Iris pigment epithelial cell (primary cell): Measurements from ENCODE around the gene RALGDS.
A peak's percentile ranks its signal among the peaks of the same experiment; 100 is the strongest.

Source experiments
- DNase-seq: peaks from one replicate; pipeline ENCODE4 v3.0.0-alpha.2; 2011; ENCODE audit warnings: low read depth

Gene RALGDS

DNA sequence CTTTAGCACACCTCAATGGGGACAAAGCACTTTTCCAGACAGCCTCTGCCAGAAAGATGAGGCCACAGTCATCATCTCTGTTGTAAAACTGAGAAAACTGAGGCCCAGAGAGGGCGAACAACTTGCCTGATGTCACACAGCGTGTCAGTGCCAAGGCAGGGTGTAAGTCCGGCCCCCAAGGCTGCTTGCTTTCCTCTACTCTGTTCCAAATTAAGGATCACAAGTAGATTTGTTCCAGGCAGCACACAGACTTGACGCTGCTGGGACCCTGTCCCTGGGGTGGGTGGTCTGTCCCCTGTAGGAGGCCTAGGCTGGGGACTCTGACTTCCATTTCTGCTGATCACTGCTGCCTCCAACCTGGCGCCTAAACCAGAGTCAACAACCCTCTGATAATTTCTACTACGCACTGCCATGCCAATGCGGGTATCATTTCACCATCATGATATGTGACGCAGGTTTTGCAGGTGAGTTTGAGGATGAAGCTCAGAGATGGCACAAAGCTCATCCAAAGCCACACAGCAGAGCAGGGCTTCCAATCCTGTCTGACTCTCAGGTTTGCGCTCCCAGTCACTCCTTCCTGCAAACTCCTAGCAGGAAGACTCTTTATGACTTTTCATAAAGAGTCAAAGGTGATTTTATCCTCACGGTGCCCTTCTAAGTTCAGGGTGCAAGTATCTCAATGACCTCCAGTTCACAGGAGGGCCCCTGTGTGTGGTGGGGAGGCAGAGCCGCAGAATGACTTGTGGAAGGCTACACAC lies 13.5 kb upstream of the RALGDS start:
- DNase-seq, result no peak

DNA sequence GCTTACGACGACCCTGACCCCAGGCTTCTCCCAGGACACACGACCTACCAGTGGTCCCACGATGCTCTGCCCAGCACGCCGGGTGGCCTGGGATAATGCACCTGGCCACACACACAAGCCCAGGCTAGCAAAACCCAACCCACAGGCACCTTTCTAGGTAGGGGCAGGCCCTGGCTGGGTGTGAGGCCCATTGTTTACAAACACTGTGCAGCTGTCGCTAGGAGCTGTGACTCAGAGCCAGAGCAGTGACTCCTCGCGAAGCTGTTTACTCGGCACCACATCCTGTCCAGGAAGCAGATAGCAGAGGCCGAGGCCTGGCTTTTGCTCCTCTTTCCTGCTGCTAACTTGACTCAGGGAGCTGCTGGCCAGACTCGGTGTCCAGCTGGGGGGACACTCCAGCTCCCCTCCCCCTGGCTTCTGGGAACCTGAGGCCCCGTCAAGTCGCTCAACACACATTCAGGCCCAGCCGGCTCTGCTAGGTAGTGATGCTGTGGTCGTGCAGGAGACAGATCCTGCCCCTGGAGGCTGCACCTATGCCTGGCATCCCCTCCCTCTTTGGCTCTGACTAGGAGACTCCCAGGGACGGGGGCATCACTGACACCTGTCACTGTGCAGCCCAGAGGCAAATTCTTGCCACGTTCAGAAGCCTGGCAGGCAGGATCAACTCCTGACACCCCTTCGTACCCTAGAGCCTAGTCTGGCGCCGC lies 12.8 kb upstream of the RALGDS start:
- peak; percentile 96 for DNase-seq

DNA sequence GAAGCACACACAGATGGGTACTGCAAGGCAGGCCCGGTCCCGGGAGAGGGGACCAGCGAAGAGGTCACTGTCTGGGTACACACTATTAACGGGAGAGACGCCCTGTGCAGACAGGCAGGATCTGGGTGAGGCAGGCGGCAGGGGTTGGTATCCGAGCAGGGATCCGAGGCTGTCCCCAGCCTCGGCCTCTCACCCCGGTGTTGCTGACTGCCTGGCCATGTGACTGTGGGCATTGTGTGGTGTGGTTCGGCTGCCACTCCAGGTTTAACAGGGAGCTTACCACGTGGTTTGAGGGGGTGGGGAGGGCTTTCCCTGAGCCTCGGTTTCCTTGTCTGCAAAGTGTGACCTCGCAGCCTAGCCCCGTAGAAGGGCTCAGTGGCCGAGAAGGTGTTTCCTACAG lies 11.1 kb upstream of the RALGDS start:
- DNase-seq, result no peak

DNA sequence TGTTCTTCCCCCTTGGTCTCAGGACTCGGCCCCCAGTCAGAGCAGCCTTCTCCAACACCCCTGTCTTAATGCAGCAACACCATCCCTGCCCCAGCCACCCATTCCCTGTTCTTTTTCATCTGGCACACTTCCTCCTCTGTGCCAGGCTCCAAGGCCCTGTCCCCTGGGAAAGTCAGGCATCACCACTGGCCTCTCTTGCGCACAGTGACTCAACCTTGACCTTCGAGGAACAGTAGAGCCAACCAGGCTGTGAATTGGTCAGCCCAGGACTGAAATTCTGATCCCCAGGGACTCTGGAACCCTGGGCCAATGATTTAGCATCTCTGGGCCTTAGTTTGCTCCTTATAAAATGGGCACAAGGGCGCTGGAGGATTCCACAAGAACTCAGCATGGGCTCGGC lies 10.5 kb upstream of the RALGDS start:
- DNase-seq, result no peak

DNA sequence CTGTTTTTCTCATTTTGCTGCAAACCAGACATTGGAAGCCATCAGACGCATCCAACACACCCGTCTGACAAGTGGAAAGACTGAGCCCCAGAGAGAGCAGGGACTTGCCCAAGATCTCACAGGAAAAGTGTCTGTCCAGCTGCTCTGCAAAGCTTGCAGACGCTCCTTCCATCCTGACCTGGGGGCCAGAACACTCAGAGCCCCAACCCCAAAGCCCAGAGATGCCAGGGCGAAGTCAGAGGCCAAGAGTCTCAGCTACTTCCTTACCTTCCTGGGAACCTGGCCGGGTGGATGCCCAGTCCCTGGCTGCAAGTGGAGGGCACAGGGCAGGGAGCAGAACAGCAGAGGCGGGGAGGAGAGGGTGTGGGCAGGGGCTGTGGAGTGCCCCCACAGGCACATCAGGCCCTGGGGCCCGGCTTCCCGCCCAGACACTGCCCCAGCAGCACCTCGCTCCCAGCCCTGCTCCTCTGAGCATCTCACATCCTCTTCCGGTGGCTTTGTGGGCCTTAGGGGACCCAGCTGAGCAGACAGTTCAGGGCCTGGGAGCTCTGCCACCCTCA lies 9.7 kb upstream of the RALGDS start:
- no peak for DNase-seq

DNA sequence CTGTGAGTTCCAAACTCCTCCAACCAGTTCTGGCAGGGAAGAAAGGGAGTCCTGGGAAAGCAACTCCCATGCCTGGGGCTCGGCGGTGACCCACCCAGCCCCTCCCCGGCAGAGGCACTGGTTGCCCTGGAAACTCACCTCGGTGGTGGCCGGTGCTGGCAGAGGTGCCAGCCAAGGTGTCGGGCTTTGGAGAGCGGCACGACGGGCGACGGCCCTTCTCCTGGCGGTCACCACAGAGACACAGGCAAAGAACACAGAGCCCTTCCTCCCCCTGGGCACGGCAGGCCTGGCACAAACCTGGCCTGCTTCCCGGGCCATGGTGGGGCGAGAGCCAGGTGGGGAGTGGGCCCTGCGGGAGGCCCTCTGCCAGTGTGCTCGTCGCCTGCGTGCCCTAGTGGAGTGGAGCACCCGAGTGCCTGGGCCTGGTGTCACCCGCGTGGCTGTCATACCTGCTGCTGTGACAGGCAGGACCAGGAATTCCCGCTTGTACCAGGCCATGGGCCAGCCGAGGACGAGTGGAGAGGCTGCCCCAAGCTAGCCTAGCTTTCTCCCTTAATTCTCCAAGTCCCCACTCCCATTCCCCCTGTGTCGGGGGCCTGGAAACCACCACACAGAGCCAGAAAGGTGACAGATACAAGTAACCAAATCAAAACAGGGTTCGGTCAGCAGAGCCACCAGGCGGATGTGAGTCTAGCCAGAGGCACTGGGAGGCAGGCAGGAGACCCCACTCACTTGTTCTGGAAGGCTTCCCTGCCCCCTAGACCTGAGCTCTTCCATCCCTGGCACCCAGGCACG lies 8.2 kb upstream of the RALGDS start:
- no peak for DNase-seq

DNA sequence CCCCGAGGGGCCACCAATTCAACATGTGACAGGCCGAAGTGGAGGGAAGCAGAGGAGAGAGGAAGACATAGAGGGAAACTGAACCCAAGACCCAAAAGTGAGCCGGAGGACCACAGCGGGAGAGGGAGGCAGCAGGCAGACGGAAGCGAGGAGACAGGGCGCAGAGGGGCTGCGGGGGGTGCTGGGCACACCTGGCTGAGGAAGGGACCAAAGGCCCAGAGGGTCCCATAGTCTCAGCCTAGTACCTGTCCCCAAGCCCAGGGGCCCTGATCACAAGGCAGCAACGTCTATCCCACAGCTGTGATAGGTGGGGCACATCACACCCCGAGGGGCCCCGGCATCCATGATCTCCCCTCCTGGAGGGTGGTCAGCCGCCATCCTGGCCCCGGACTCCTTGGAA lies 7.1 kb upstream of the RALGDS start:
- DNase-seq, result no peak

DNA sequence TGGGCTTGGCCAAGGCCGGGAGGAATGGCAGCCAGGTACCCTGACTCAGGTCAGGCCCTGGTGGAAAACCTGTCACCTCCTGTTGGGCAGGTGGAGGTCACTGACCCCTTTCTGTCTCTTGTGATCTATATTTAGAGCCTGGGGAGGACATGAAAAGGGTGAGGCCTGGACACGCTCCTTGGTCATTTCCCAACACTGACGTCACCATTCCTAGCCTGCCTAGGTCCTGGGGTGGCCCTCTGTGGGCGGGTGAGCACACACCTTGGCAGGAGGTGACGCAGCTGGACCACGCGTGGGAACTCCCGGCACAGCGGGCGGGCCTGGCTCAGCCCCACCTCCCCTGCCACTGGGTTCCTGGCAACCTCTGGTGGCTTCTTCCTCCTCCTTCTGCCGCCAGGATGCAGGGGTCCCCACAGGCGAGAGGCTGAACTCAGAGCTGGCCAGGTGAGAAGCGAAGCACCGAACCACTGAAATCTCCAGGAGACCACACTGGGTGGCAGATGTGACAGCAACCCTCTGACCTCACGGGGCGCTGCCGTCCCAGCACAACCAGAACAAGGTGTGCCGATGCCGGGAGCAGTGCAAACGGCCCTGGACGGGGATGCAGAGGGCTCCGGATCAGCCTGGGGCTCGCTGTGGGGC lies 6.4 kb upstream of the RALGDS start:
- no peak for DNase-seq

DNA sequence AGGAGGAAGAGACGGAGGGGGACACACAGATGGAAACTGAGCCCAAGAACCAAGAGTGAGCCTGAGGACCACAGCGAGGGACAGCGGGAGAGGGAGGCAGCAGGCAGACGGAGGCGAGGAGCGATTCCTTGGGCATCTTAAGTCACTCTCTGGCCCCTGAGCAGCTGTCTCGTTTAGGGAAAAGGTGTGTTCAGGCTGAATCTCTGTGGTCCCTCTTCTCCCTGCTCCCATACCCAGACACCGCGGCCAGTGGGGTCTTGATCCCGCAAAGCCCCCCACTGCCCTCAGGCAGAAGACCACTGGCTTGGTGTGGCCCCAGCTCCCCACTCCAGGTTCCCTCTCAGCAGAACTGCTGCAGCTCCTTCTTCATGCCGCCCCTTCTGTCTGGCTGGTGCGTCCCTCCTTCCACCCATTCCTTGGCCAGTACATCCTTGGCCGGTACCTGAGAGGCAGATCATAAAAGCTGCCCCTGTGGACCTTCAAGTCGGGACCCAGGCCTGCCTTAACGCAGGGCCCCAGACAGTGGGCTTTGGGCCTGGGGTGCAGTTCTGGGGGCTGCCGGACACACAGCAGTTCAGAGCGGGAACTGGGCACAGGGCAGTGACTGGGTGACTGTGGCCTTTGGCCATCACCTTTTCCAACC lies 5.8 kb upstream of the RALGDS start:
- DNase-seq, result no peak

DNA sequence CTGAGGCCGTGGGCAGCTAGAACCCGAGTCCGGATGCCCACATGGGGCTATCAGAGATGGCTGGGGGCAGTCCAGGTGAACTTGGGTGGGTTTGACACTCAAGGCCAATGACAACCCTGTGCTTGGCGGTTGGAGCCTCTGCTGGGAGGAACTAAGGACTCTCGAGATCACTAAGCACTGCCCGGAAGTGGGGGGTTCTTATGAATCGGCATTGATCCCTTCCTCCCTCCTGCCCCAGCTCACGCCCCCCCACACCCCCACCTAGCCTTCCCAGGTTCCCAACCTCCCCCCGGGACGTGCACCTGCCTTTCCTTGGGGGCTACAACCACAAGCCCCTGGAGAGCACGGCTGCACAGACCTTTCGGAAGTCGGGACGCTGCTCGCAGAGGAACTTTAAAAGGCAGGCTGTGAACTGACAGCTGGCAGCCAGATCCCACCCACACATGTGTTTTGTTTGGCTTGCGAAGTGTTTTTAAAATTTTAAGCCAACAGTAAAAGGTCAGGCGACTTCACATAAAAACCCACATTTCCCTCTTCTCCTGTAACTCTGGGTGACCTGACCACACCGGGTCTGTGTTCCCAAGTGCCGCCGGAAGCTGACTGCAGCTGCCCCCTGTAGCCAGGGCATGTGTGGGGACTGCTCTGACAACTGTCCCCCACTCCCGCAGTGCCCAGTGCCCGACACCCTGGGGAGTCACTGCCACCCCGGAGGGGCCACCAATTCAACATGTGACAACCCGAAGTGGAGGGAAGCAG lies 5.1 kb upstream of the RALGDS start:
- DNase-seq, result peak; percentile 70

DNA sequence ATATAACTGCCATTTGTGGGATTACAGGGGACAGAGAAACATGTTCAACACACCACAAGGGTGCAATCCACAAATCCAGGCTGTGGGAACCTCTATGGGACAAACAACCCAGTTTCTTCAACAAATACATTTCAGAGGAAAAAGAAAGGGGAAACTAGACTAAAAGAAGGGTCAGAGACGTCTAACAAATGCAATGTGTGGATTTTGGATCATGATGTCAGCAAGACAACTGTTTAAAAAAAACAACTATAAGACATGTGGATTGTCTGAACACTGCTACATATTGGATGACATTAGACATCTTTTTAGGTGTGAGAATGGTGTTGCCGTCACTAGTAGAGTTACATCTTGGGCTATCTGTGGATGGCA lies 3.9 kb upstream of the RALGDS start:
- DNase-seq, result no peak

DNA sequence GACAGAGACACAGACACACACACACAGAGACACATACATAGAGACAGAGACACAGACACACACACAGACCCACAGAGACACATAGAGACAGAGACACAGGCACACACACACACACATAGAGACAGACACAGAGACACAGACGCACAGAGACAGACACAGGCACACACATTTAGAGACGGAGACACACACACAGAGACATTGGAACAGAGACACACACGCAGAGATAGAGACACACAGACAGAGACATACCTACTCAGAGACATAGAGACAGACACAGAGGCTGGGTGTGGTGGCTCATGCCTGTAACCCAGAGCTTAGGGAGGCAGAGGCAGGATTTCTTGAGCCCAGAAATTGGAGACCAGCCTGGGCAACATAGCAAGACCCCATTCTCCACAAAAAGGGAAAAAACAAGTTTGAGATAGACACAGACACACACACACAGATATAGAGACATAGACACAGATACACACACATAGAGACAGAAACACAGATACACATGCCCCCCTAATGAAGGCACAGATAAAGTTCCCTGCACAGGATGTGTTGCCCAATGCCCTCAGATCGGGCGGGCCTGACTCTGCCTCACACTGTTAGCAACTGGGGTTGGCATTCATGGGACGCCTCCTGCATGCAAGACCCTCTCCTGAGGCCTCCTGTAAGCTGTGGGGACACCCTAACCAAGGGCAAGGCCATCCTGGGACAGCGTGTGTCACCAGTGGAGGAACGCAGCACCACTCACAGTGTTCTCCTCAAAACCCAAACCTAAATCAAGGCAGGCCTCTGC lies 3.3 kb upstream of the RALGDS start:
- DNase-seq, result no peak

DNA sequence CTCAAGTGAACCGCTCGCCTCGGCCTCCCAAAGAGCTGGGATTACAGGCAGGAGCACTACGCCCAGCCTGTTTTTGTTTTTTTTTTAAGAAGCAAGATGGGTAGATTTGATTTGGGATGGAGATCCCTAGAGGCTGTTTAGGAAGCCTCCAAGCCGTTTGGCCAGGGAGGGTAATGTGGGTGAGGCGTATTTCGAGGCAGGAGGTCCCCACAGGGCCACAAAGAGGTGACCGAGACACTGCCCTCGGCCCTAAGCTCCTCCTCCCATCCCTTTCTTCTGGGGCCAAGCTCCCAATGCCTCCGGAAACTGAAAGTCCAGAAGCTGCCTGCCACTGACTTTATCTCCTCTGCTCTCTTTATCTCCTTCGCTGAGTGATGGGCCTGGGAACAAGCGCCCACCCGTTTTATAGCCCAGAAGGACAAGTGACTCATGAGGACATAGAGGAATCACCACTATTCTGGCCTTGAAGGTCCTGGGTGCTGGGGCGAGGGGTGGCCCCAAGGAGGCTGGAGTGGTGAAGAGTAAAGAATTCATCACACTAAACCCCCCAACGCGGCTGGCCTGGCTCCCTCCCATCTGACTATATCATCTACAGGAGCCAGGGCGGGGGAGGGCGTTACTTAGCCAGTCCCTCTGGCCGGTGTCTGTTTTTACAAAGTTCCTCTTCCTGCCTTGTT lies 2.0 kb upstream of the RALGDS start:
- DNase-seq, result peak; percentile 55

DNA sequence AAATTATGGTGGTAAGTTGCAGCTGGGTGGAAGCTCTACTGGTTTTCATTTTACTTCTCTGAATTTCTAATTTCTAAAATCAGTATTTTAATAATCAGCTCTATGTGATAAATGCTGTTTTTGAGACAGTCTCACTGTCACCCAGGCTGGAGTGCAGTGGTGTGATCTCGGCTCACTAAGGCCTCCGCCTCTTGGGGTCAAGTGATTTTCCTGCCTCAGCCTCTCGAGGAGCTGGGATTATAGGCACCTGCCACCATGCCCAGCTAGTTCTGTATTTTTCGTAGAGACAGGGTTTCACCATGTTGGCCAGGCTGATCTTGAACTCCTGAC lies 1.5 kb upstream of the RALGDS start:
- DNase-seq, result no peak

DNA sequence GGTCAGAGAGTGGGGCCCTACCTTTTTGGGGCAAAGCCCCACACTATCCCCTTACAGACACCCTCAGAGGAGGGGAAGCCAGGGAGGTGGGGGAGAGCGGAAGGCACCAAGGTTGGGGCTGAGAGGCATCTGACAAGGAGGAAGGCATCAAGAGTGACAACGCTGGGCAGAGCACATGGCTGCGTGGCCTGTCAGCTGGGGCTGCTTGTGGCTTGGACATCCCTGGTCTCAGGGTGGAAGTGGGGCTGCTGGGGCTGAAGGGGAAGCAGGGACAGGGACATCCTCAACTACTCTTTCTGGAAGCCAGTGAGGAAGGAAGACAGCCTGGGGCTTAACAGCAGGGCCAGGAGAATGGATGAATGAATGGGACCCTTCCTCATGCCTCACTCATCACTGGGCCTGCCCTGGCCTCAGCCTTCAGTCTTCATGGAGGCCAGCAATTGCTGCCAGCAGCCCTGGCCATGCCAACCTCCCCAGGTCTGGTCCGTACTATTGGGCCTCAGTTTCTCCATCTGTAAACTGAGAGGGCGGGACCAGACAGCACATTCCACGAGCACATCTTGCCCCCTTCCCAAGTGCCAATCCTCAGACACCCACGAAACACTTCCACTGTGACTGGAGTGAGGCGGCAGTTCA lies 993 bp upstream of the RALGDS start:
- no peak for DNase-seq

DNA sequence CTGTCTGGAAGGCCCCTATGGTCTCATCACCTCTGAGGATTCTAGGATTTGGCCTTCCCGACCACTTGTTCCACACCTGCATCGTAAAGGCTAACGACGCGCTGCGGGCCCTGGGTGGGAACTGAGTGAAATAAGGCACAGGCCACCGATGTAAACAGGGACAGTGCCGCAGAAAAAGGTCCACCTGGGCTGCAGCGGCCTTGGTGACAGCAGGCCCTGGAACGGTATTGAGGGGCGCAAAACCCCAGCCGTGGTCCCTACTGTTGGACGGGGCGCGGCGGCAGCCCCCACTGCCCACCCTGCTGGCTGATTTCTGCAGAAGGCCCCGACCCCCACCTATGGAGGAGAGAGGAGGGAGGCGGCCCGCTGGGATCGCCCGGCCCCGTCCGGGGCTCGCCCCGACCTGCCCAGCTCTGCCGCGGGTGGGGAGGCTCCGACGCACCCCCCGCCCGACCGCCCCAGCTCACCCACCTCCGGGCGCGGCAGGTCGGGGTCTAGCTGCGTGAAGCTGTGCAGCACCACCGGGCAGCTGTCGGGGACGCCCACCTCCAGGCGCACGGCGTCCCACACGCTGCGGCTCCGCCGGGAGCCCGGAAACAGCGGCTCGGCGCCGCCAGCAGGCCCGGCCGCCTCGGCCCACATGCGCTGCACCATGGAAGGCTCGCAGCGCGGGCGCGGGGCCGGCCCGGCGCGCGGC lies 391 bp downstream of the RALGDS start:
- DNase-seq, result no peak

DNA sequence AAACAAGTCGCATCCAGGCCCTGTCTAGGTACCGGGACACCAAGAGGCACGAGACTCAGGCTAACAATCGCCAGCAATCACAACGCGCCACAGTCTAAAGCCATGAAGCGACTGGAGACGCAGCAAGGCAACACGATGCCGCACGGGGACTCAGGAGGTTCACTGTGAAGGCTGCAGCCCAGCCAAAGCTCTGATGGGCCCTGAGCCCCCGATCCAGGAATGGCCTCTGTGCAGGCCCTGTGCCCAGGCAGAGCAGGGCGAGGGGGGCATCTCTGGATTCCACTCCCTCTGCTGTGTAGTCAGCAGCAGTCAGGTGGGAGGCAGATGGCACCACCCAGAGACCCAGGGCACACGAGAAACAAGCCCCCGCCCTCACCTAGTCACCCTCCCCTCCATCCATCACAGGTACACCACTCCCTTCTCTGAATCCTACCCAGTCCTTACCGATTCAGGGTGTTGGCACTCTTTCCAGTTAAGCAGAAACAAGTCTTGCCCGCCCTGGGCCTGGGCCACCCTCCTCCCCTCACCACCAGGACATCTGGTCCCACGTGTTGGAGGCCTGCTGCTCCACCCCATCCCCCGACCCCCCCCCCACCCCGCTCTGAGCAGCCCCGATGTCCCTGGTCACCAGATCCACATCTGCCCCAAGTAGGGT lies 1.1 kb downstream of the RALGDS start:
- DNase-seq, result no peak
